ENCODE data around the gene CTDSP1. TPM values are rescaled to one million over a fixed set of nuclear protein-coding genes. Genes with fewer than 3 reads are reported as not detected.

The CTDSP1 gene
- polyA plus RNA-seq, 1 of the 3 experiments (the other 2 are of a cell fraction): 88.0 TPM

GRCh38 chr2:218354850-218355443, 44.7 kb upstream of the CTDSP1 start:
- H3F3A ChIP-seq (replicated peaks; ENCODE audit: insufficient read depth): no peaks in the 10 kb centered on the region
- no peak overlapping the region for H3K4me2 ChIP-seq
- ChIA-PET CTCF (interaction anchor here (1.6 to 7.4 kb wide), 4 partner anchors 53 to 169 kb away, joined by 3 to 52 read pairs (median 20); partner anchors contain the start of genes AAMP and PNKD), POLR2A (no interaction called here)
- no peaks in the 10 kb centered on the region for H3K9me2 ChIP-seq
- whole genome bisulfite sequencing (ENCODE audit: low lambda C conversion rate): 86% methylated on average over 20 of the region's 20 CpGs
- no peak overlapping the region for H3K27ac ChIP-seq (ENCODE audit: low read depth in 2 of 2, low read length in 1 of 2)
- H4K20me1 ChIP-seq (ENCODE audit: insufficient read depth): no peaks in the 10 kb centered on the region
- peaks cover 0 to 4% of the 10 kb centered on the region in 2 experiments; a peak in 1 of 4 replicates for H3K4me1 ChIP-seq (ENCODE audit: control insufficient read depth in 1 of 2, insufficient read depth in 2 of 2, low read depth in 1 of 2, low read length in 1 of 2)
- H2AFZ ChIP-seq (ENCODE audit: low read depth): no peak overlapping the region
- H3K9ac ChIP-seq: no peak overlapping the region
- no peak for DNase-seq
- no peaks in the 10 kb centered on the region for H3K79me2 ChIP-seq (ENCODE audit: insufficient read depth)
- no peaks in the 10 kb centered on the region for H3K36me3 ChIP-seq (replicated peaks in 1 of 2; ENCODE audit: control insufficient read depth in 1 of 2, insufficient read depth in 2 of 2, low read length in 1 of 2)
- no peak overlapping the region for H3K4me3 ChIP-seq (ENCODE audit: low read depth in 2 of 2, low read length in 1 of 2)
- H3K27me3 ChIP-seq (ENCODE audit: insufficient read depth): no peaks in the 10 kb centered on the region
- no peak for TF ChIP-seq ELF1 (IDR thresholded peaks at IDR 0.05)
- no peak for TF ChIP-seq NFIC (IDR thresholded peaks at IDR 0.05; ENCODE audit: borderline replicate concordance)
- no peak for TF ChIP-seq IRF3 (IDR thresholded peaks at IDR 0.05; ENCODE audit: low read depth, low read length)
- no peak for TF ChIP-seq EZH2phosphoT487 (IDR thresholded peaks at IDR 0.05; ENCODE audit: borderline replicate concordance, low read depth)
- no peak for TF ChIP-seq USF1 (IDR thresholded peaks at IDR 0.05; ENCODE audit: borderline replicate concordance, low read depth)
- no peaks in the 10 kb centered on the region for H3K9me3 ChIP-seq

GRCh38 chr2:218357236-218358177, 42.2 kb upstream of the CTDSP1 start:
- no peaks in the 10 kb centered on the region for H3K36me3 ChIP-seq (replicated peaks in 1 of 2; ENCODE audit: control insufficient read depth in 1 of 2, insufficient read depth in 2 of 2, low read length in 1 of 2)
- no peaks in the 10 kb centered on the region for H3K9me3 ChIP-seq
- H3K27me3 ChIP-seq (ENCODE audit: insufficient read depth): no peaks in the 10 kb centered on the region
- H3K4me1 ChIP-seq (ENCODE audit: control insufficient read depth in 1 of 2, insufficient read depth in 2 of 2, low read depth in 1 of 2, low read length in 1 of 2): peaks cover 0 to 4% of the 10 kb centered on the region in 2 experiments; a peak in 1 of 4 replicates
- H4K20me1 ChIP-seq (ENCODE audit: insufficient read depth): no peaks in the 10 kb centered on the region
- POLR2A ChIA-PET: interaction anchor here (0.6 to 0.9 kb wide), 2 partner anchors 12 to 35 kb away, joined by 3 read pairs; no protein-coding TSS in a partner anchor
- no peaks in the 10 kb centered on the region for H3F3A ChIP-seq (replicated peaks; ENCODE audit: insufficient read depth)
- TF ChIP-seq MEF2A (IDR thresholded peaks at IDR 0.05; ENCODE audit: borderline replicate concordance, low read depth) (no peak), PBX3 (IDR thresholded peaks at IDR 0.05) (no peak), YY1 (IDR thresholded peaks at IDR 0.05; ENCODE audit: low read depth) (no peak), RXRA (IDR thresholded peaks at IDR 0.05; ENCODE audit: borderline replicate concordance, low read depth) (no peak), MXI1 (IDR thresholded peaks at IDR 0.05; ENCODE audit: low read depth, low read length) (no peak), EP300 (IDR thresholded peaks at IDR 0.05; ENCODE audit: borderline replicate concordance in 1 of 2, low read depth in 1 of 2, low read length in 1 of 2) (no peak), REST (IDR thresholded peaks at IDR 0.05; ENCODE audit: low read depth, low read length) (no peak), RFX5 (IDR thresholded peaks at IDR 0.05; ENCODE audit: low read length) (no peak), SMC3 (IDR thresholded peaks at IDR 0.05; ENCODE audit: low read depth, low read length) (no peak), NFIC (IDR thresholded peaks at IDR 0.05; ENCODE audit: borderline replicate concordance) (no peak), GATA2 (CRISPR knock-in tag; IDR thresholded peaks at IDR 0.05) (no peak), USF1 (IDR thresholded peaks at IDR 0.05; ENCODE audit: borderline replicate concordance, low read depth) (no peak), TAF1 (IDR thresholded peaks at IDR 0.05; ENCODE audit: borderline replicate concordance, low read depth, low read length) (no peak)
- H3K9me2 ChIP-seq: no peaks in the 10 kb centered on the region
- H3K79me2 ChIP-seq (ENCODE audit: insufficient read depth): no peaks in the 10 kb centered on the region
- WGBS (ENCODE audit: low lambda C conversion rate): 72% methylated on average over 15 of the region's 17 CpGs
- H3K4me3 ChIP-seq (ENCODE audit: low read depth in 2 of 2, low read length in 1 of 2): peak overlapping the region in 1 of 2 experiments; percentile 17; a peak in 2 of 4 replicates
- DNase-seq: no peak
- H3K27ac ChIP-seq (ENCODE audit: low read depth in 2 of 2, low read length in 1 of 2): no peak overlapping the region
- CTCF ChIA-PET: interaction anchor here (0.5 to 7.4 kb wide), 25 partner anchors 9 to 105 kb away, joined by 3 to 52 read pairs (median 5); partner anchors contain the start of genes AAMP and PNKD
- no peak overlapping the region for H3K9ac ChIP-seq
- no peak overlapping the region for H2AFZ ChIP-seq (ENCODE audit: low read depth)
- H3K4me2 ChIP-seq: no peak overlapping the region
